ENCODE measurements around the gene NUSAP1.

GRCh38 chr15:41331833-41332193 lies 868 bp upstream of the NUSAP1 start:
- no peak for TF ChIP-seq POLR2AphosphoS5 (IDR thresholded peaks at IDR 0.05)
- TF ChIP-seq CTCF (IDR thresholded peaks at IDR 0.05): no peak
- no peak for TF ChIP-seq POLR2A (IDR thresholded peaks at IDR 0.05)

All from sigmoid colon (tissue), 4 donors.